ENCODE data around the gene DAGLA.
A peak's percentile ranks its signal among the peaks of the same experiment; 100 is the strongest.

DAGLA gene

DNA sequence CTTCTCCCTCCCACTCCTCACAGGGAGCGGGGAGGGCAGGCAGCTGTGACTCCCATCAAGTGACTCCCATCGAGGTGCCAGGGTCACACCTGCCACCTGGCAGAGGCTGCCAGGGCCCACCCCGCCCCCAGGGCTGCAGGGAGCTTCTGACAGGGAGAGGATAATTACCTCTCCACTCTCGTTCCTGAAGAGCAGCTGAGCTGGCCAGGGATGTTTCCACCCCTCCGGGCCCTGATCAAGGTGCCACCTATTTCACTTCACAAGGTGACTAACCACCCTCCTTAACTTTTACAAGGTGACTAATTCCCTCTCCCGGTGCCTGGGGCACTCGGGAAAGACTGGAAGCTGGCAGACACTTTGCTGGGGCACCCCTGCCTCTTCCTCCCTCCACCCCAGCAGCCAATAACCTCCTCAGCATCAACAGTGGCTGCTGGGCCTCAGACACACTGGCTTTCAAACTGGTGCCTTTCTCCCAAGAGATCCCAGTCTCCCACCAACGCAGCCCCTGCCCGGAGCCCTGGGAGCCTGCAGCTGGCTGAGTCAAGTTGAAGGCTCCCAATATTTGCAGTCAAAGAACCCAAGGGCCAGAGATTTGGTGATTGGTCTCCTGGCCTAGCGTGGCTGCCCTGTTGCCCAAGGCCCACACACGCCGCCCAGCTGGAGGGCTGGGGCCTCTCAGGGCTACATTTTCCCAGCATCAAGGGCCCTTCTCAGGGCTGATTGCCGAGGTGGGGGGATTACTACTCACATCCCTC is 50.2 kb downstream of the DAGLA start:
- DNase-seq (ENCODE audit: low read depth): no peak

DNA sequence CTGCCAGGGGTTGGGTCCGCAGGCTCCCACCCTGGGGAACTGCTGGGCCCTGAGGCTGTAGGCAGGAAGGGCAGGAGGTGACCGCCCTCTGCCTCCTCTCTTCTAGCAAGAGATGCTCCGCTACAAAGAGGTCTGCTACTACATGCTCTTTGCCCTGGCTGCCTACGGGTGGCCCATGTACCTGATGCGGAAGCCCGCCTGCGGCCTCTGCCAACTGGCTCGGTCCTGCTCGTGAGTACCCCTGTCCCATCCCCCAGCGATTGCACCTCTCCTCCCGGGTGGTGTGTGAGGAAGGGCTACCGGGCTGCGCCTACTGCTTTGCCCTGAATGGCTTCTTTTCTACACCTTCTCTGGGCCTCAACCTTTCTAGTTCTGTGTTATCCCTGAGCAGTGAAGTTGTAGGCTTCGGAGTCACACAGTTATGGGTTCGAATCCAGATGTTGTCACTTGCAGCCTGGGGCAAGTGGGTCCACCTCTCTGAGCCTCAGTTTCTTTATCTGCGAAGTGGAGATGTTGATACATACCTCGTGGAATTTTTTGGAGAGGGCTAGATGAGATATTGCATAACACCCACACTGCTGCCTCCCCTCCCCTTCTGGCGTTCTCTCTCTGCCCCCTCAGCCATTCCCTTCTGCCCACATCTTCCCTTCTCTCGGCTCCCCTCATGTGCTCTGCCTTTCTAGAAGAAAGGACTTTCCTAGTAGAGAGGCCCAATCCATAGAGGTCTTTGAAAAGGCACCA is 51.2 kb downstream of the DAGLA start:
- no peak for DNase-seq (ENCODE audit: low read depth)

DNA sequence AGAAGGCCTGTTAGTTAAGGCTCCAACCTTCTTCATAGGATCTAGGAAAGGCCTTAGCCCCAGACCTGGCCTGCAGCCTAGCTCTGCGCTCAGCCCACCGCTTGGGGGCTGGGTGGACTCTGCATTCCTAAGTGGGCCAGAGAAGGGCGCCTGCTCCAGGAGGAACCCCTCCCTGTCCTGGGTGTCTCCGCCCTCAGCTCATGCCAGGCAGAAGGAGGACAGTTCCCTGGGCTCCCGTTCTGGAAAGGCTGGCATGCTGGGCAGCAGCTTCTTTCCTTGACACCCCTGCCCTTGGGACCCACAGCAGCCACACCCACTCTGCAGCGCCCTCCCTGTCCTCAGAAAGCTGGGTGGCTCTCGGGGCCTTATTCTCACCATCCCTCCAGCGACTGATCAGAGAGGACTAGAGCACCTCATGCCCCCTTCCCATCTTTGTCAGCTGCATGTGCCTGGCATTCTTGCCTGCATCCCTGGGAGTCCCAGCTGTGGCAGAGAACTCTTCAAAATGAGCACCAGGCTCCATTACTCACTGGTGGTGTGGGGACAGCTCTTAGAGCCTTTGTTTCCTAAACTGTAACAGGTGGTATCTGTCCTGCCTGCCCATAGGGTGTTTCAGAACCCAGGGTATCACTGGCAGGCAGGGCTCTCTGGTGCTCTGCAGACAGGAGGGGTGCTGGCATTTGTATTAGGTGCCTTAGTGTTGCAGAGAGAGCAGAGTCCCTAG is 51.9 kb downstream of the DAGLA start:
- DNase-seq (ENCODE audit: low read depth): no peak

DNA sequence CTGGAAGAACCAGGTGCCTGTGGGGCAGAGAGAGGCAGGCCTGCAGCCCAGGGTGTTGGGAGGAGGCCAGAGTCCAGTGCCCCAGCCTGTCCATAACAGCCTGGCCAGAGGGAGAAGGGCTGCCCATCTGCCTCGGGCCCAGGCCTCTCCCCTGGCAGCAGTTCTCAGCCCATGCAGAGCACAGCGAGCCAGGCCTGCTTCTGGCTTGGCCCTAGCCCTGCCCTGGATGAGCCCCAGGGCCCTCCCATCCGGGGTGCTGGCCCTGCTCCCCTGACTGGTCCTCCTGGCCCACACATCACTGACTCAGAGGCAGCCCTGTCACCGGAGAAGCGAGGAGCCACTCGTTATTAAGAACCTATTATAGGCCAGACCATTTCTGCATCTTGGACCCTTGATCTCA is 52.5 kb downstream of the DAGLA start:
- DNase-seq (ENCODE audit: low read depth): no peak

DNA sequence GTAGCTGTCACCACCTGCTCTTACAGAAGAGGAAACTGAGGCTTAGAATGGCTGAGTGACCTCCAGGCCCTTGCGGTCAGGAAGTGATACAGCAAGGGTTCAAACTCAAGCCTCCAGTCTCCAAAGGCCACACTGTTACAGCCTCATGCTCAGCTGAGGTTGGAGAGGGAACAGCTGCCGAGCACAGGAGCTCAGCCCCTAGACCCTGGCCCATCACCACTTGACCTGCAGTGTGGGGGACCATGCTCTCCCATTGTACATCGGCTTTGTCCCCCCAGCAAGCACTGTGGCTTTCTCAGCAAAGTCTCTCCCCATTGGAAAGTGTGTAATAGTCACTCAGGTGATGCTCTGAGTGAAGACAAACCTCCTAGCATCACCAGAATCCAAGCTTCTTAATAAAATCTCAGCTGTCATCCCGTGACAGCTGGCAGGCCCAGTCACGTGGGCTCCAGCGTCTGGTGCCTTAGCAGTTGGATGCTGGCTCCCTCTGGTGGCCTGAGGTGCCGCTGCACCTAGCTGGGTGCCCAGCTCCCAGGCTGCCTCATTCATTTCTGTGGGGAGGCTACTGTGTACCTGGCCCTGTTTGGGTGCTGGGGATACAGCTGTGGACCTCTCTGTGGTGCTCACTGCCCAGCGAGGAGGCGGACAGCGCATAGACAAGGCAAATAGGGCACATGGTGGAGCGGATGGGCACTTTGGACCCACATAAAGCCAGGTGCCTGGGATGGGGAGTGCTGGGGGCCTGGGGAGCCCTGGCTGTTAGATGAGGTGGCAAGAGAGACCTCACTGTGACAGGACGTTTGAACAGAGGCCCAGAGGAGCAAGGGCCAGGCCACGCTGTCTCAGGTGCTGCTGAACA is 53.2 kb downstream of the DAGLA start:
- DNase-seq (ENCODE audit: low read depth): peak; percentile 68

DNA sequence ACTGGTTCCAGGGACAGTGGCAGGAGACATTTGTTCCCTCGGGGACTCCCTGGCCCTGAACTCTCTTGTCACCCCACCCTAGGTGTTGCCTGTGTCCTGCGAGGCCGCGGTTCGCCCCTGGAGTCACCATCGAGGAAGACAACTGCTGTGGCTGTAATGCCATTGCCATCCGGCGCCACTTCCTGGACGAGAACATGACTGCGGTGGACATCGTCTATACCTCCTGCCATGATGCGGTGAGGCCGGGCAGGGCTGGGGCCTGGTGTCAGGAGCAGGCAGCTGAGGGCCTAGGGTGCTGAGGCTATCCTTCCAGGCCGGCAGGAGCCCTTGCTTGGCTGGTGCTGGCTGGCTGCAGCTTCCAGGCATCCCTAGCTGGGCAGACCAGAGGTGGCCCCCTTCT is 54.6 kb downstream of the DAGLA start:
- no peak for DNase-seq (ENCODE audit: low read depth)

DNA sequence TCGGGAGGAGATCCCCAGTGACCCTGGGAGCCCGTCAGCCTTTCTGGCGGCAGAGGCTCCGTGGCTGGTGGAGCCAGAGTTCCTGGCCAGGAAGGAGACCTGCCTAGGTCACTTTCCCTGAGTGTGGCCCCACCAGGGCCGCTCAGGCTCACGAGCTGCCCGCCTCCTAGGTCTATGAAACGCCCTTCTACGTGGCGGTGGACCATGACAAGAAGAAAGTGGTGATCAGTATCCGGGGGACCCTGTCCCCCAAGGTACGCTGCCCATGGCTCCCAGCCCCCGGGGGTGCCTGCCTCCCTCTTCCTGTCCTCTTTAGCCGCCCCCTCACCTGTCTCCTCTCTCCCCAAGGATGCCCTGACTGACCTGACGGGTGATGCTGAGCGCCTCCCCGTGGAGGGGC is 55.2 kb downstream of the DAGLA start:
- DNase-seq (ENCODE audit: low read depth): no peak

DNA sequence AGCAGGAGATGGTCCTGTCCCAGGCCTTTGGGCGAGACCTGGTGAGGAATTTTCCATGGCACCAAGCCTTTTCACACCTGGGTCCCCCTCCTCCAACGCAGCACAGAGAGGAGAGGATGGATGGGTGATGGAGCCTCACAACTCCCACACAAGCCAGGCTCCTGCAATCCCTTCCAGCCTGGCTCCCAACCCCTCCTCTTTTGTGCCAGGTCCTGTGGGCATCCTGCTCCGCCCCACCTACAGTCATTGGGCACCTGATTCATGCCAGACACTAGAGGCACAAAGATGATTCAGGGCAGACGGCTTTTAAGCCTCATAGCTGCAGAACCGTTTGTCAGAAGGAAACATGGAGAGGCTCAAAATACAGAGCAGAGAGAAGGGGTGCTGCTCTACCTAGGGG is 56.1 kb downstream of the DAGLA start:
- DNase-seq (ENCODE audit: low read depth): no peak

DNA sequence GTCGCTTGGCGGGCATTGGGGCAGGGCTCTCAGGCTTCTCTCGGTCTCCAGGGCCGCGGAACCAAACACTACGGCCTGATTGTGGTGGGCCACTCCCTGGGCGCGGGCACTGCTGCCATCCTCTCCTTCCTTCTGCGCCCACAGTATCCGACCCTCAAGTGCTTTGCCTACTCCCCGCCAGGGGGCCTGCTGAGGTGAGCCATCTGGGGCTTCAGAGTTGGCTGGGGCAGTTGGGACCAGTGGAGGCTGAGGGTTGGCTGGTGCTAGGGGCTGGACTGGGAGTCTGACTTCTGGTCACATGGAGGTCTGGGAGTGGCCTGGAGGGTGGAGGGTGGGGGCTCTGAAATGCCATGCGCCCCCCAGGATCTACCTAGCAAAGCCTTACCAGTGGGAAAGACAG is 56.9 kb downstream of the DAGLA start:
- DNase-seq (ENCODE audit: low read depth): no peak

DNA sequence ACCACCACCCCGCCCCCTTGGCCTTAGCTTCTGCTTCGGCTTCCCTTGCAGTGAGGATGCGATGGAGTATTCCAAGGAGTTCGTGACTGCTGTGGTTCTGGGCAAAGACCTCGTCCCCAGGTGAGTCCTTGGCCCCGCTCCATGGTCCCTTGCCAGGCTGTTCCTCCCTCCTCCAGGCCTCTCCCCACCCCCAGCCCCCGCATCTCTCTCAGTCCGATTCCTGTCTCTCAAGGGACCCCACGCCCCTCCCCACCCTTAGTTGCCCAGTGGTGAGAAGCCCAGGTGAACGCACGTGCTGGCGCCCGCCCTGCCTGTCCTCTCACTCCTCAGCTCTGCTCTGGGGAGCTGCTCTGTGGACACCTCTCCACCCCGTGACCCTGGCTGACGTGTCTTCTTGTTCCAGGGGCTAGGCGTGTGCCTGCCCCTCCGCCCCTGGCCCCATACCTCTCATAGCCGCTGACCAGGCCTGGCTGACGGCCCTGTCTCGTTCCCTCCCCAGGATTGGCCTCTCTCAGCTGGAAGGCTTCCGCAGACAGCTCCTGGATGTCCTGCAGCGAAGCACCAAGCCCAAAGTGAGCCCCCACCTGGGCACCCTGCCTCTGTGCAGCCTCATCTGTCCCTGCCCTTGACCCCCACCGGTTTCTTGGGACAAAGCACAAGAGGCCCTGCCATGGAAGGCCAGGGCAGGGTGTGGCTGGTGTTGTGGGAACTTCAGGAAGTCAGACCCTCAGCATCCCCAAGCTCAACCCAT is 57.6 kb downstream of the DAGLA start:
- no peak for DNase-seq (ENCODE audit: low read depth)

DNA sequence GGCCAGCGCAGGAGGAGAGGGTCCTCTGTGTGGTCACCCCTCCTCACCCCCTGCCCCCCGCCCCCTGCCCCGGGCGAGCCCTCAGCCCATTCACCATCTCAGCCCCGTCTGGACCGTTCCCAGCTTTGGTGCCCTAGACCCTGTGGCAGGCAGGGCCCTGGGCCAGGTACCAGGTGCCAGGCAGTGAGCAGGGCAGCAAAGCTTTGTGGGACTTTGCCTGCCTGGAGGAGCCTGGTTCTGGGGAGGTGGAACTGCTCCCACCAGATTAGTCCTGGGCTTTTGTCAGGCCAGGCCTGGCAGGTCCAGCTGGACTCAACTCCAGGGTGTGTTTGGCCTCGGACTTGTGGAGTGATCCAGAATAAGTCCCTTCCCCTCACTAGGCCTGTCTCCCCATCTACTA is 58.6 kb downstream of the DAGLA start:
- DNase-seq (ENCODE audit: low read depth): no peak

DNA sequence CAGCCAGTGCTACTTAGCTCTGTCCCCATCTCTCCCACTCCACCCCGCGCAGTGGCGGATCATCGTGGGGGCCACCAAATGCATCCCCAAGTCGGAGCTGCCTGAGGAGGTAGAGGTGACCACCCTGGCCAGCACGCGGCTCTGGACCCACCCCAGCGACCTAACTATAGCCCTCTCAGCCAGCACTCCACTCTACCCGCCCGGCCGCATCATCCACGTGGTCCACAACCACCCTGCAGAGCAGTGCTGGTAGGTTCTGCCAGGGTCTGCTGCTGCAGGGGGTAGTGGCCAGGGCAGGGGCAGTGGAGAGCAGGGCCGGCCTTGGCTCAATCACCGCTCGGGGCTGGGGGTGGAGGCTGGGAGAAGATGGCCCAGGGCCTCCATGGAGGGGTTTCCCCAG is 59.2 kb downstream of the DAGLA start:
- DNase-seq (ENCODE audit: low read depth): no peak

DNA sequence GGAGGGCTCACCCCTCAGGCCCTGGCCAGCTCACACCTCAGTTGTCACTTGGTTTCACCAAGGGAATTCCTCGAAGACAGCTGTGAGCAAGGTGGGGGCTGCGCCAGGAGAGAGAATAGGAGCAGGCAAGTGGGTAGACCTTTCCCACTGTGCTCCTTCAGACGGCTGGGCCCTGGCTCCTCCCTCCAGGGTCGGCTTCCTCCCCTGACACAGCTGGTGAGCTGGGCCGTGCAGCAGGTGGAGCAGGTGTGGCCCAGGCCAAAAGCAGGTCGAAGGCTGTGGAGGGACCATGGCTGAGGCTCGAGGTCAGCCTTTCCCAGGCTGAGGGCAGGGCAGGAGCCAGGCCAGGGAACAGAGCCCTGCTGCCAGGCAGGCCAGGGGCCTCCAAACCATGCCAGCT is 59.8 kb downstream of the DAGLA start:
- DNase-seq (ENCODE audit: low read depth): no peak

DNA sequence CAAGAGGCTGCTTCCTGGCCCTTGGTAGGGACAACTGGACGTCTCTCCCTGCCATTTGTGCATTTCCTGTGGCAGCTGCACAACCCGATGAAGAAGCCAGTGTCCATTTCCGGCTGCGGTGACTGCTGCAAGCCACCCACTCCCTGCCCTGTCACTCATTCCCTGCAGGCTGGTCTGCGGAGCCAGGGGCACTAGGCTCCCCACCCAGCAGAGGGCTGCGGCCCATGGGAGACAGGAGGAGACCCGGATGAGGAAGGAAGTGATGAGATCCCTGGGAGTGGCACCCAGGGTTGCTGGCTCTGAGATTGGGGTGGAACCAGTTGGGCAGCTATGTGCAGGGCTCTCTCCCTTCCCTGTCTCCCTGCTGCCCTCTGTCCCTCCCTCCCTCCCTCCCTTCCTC is 62.2 kb downstream of the DAGLA start:
- no peak for DNase-seq (ENCODE audit: low read depth)

DNA sequence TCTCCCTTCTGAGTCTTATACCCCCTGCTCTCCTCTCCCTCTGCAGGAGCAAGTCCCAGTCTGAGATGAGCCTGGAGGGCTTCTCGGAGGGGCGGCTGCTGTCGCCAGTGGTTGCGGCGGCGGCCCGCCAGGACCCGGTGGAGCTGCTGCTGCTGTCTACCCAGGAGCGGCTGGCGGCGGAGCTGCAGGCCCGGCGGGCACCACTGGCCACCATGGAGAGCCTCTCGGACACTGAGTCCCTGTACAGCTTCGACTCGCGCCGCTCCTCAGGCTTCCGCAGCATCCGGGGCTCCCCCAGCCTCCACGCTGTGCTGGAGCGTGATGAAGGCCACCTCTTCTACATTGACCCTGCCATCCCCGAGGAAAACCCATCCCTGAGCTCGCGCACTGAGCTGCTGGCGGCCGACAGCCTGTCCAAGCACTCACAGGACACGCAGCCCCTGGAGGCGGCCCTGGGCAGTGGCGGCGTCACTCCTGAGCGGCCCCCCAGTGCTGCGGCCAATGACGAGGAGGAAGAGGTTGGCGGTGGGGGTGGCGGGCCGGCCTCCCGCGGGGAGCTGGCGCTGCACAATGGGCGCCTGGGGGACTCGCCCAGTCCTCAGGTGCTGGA is 63.4 kb downstream of the DAGLA start:
- DNase-seq (ENCODE audit: low read depth): no peak

DNA sequence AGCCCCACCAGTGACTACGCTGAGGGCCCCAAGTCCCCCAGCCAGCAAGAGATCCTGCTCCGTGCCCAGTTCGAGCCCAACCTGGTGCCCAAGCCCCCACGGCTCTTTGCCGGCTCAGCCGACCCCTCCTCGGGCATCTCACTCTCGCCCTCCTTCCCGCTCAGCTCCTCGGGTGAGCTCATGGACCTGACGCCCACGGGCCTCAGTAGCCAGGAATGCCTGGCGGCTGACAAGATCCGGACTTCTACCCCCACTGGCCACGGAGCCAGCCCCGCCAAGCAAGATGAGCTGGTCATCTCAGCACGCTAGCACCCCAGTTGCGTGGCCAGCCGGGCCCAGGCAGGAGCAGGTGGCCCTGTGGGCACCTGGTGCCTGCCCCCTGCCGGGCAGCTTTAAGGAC is 64.0 kb downstream of the DAGLA start:
- DNase-seq (ENCODE audit: low read depth): no peak

DNA sequence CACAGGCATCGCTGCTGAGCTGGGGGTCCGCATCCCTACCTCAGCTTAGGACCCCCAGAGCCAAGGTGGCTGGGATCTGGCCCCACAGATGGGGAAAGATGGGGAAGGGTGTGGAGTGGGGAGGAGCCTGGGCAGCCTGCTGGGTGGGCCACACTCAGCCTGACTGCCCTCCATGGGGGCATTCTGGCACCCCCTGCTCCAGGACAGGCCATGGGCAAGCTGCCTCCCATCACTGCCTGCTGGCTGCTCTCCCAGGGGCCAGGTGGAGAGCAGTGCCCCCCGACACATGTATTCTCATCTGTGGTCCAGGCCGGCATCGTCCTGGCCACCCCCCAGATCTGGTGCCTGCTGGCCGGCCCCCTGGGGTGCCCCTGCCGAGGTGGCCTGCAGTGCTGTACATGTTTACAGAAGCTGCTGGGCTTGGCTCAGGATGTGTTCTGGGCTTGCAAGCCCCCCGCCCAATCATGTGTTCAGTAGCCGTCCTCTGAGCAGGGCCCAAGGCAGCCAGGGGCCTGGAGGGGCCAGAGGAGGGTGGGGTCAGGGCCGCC is 64.5 kb downstream of the DAGLA start:
- no peak for DNase-seq (ENCODE audit: low read depth)

DNA sequence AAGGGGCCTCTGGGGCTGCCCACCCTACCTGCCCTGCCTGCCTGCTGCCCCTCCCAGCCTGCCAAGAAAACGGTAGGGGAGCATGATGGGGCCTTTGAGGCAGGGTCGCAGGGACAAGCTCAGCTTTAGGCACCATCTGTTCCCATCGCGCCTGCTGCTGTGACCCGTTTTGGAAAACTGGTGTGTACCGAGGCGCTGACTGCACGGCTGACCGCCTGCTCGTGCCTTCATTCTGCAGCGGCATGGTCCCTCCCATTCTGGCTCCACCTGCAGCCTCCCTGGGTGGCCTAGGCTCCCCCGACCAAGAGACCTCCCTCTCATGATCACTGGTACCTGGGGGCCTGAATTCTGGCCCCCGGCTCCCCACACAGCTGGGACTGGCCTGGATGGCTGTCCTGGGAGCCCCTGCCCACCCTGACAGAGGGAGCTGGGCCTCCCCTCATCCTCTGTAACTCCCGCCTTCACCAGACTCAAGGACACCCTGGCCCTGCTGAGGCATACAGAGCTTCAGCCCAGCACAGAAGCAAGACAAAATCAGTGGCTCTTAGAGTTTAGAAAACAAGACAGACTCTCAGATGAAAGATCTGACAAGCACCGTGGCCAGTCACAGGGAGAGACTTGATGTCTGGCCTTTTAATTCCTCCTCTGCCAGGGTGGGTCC is 65.7 kb downstream of the DAGLA start:
- no peak for DNase-seq (ENCODE audit: low read depth)

DNA sequence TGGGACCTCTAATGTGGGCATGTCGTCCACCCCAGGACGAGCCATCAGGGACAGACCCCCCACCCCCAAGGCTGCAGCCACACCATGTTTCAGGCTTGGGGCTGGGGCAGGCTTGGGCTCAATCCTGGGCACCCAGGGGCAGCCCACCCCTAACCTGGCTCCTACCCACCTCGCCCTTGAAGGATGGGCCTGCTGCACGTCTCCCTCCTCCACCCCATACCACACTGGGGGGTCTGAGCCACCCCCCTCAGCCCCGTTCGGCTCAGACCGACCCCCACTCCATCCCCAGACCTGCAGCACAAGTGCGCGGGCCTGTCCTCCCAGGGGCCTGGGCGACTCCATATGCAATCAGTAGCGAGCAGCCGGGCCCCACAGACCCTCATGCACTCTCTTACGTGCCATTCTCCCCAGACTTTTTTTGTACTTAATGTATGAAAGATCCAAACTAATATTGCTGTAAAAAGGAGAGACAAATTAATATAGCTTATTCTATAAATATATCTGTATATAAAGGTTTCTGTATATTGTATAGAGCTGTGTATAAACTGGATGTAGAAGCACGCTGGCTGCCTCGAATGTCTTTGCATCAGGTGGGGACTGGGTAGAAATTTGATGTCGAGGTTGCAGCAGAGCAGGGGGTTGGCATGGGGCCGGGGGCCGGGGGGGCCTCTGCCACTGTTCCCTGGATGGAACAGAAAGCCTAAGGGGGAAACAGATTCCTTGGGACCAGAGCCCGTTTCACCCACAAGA is 66.4 kb downstream of the DAGLA start:
- no peak for DNase-seq (ENCODE audit: low read depth)
